ENCODE data around the gene SSC4D. TPM values are rescaled to one million over a fixed set of nuclear protein-coding genes. Genes with fewer than 3 reads are reported as not detected.
A peak's percentile ranks its signal among the peaks of the same experiment; 100 is the strongest.
"Not testable (repeated sequence)": the region's sequence is repeated elsewhere in the genome, so short reads cannot be mapped to it uniquely, and the experiment has no call there.

Gene SSC4D
- 0.85 TPM for polyA plus RNA-seq (ENCODE audit: insufficient read length)

GRCh38 chr7:76409537-76409936 lies at the start of gene SSC4D:
SSC4D (minus strand) TSS chr7:76409697; CDS start chr7:76404439, 5,258 bp downstream.
- no peak for DNase-seq

- not testable (repeated sequence) for DNase-seq
Measured at GRCh38 chr7:76458504-76458903, 49.0 kb upstream of the SSC4D start.

GRCh38 chr7:76457017-76457416 lies 47.5 kb upstream of the SSC4D start:
- not testable (repeated sequence) for DNase-seq

- DNase-seq: peak; percentile 54
Measured at GRCh38 chr7:76445577-76446008, 36.1 kb upstream of the SSC4D start.

GRCh38 chr7:76443846-76444245 lies 34.3 kb upstream of the SSC4D start:
- DNase-seq: not testable (repeated sequence)

GRCh38 chr7:76442664-76443446 lies 33.4 kb upstream of the SSC4D start:
- not testable (repeated sequence) for DNase-seq

GRCh38 chr7:76441792-76442191 lies 32.3 kb upstream of the SSC4D start:
- DNase-seq: not testable (repeated sequence)

- not testable (repeated sequence) for DNase-seq
Measured at GRCh38 chr7:76440404-76440803, 30.9 kb upstream of the SSC4D start.

GRCh38 chr7:76439120-76439888 lies 29.8 kb upstream of the SSC4D start:
- not testable (repeated sequence) for DNase-seq

- DNase-seq: peak; percentile 31
Measured at GRCh38 chr7:76437873-76438272, 28.4 kb upstream of the SSC4D start.

- no peak for DNase-seq
Measured at GRCh38 chr7:76430836-76431235, 21.3 kb upstream of the SSC4D start.

- DNase-seq: no peak
Measured at GRCh38 chr7:76430211-76430610, 20.7 kb upstream of the SSC4D start.

- no peak for DNase-seq
Measured at GRCh38 chr7:76428868-76429805, 19.6 kb upstream of the SSC4D start.

GRCh38 chr7:76428149-76428823 lies 18.8 kb upstream of the SSC4D start:
- DNase-seq: no peak

- no peak for DNase-seq
Measured at GRCh38 chr7:76427635-76428034, 18.1 kb upstream of the SSC4D start.

GRCh38 chr7:76426246-76426645 lies 16.7 kb upstream of the SSC4D start:
- DNase-seq: no peak

GRCh38 chr7:76425558-76425957 lies 16.1 kb upstream of the SSC4D start:
- not testable (repeated sequence) for DNase-seq

- DNase-seq: no peak
Measured at GRCh38 chr7:76425156-76425555, 15.7 kb upstream of the SSC4D start.

- DNase-seq: no peak
Measured at GRCh38 chr7:76424413-76425111, 15.1 kb upstream of the SSC4D start, which contains the start of gene ZP3. ZP3 (plus strand) TSS chr7:76424950; CDS start chr7:76424965, 15 bp downstream.

- DNase-seq: no peak
Measured at GRCh38 chr7:76423666-76424412, 14.3 kb upstream of the SSC4D start.
